Type B pancreatic cell (in vitro differentiated cells): Measurements from ENCODE around the gene KIF6. TPM values are rescaled to one million over a fixed set of nuclear protein-coding genes. Genes with fewer than 3 reads are reported as not detected.

Source experiments
- DNase-seq: peaks from one replicate; pipeline ENCODE4 v3.0.0; 2021; ENCODE audit warnings: mixed read lengths; ENCODE audit not compliant: unreplicated experiment; ENCODE audit errors: extremely low spot score
- H3K27ac Mint-ChIP-seq: 2 replicates; pipeline ENCODE4 v1.8.0; 2021; ENCODE audit warnings: mild to moderate bottlenecking, mixed read lengths
- H3K27me3 Mint-ChIP-seq: 2 replicates; pipeline ENCODE4 v1.8.0; 2021; ENCODE audit warnings: mixed read lengths
- H3K36me3 Mint-ChIP-seq: 2 replicates; pipeline ENCODE4 v1.8.0; 2021; ENCODE audit warnings: mixed read lengths
- H3K4me1 Mint-ChIP-seq: one replicate; pipeline ENCODE4 v1.8.0; 2021; ENCODE audit warnings: mixed read lengths; ENCODE audit not compliant: unreplicated experiment
- H3K4me3 Mint-ChIP-seq: 2 replicates; pipeline ENCODE4 v1.8.0; 2021; ENCODE audit warnings: mild to moderate bottlenecking, mixed read lengths
- H3K9me3 Mint-ChIP-seq: 2 replicates; pipeline ENCODE4 v1.8.0; 2021; ENCODE audit warnings: mixed read lengths
- CTCF ChIP-seq: fragments of 200-600 bp; sonication (generic); conservative IDR thresholded peaks from 2 replicates; pipeline ENCODE4 v1.5.0; 2021; ENCODE audit warnings: antibody characterized with exemption, mild to moderate bottlenecking
- total RNA-seq: library from RNA; stranded (reverse); gene quantifications from 2 replicates; pipeline ENCODE4 v1.2.1, GENCODE V29; 2021; ENCODE audit warnings: low replicate concordance

Gene KIF6
- total RNA-seq, 1 donor from 2014 or later, result 3.3 TPM

GRCh38 chr6:39593646-39594045 lies 131.6 kb downstream of the KIF6 start:
- Mint-ChIP-seq H3K27me3 (no peaks in the 10 kb centered on the region), H3K4me3 (no peak overlapping the region)
- no peak for TF ChIP-seq CTCF

GRCh38 chr6:39590871-39591393 lies 134.3 kb downstream of the KIF6 start:
- Mint-ChIP-seq H3K36me3 (no peaks in the 10 kb centered on the region), H3K4me3 (no peak overlapping the region), H3K4me1 (no peaks in the 10 kb centered on the region), H3K27me3 (no peaks in the 10 kb centered on the region), H3K27ac (no peak overlapping the region), H3K9me3 (no peaks in the 10 kb centered on the region)
- DNase-seq, result no peak
- no peak for TF ChIP-seq CTCF

More at GRCh38 chr6:39593646-39594045, 131.6 kb downstream of the KIF6 start:
- Mint-ChIP-seq H3K9me3 (no peaks in the 10 kb centered on the region), H3K27ac (no peak overlapping the region), H3K36me3 (no peaks in the 10 kb centered on the region), H3K4me1 (no peaks in the 10 kb centered on the region)
- DNase-seq, result no peak

GRCh38 chr6:39587080-39587479 lies 138.1 kb downstream of the KIF6 start:
- Mint-ChIP-seq H3K36me3 (no peaks in the 10 kb centered on the region), H3K27ac (no peak overlapping the region), H3K4me1 (no peaks in the 10 kb centered on the region), H3K4me3 (no peak overlapping the region), H3K9me3 (no peaks in the 10 kb centered on the region), H3K27me3 (no peaks in the 10 kb centered on the region)
- DNase-seq, result no peak
- no peak for TF ChIP-seq CTCF

- H3K4me1 Mint-ChIP-seq, result no peaks in the 10 kb centered on the region
- H3K27me3 Mint-ChIP-seq, result no peaks in the 10 kb centered on the region
- no peak for DNase-seq
- no peak overlapping the region for H3K4me3 Mint-ChIP-seq
- H3K9me3 Mint-ChIP-seq, result no peaks in the 10 kb centered on the region
- H3K36me3 Mint-ChIP-seq, result no peaks in the 10 kb centered on the region
- TF ChIP-seq CTCF, result no peak
- H3K27ac Mint-ChIP-seq, result no peak overlapping the region
Measured at GRCh38 chr6:39585641-39586040, 139.6 kb downstream of the KIF6 start.

- DNase-seq, result no peak
- H3K4me3 Mint-ChIP-seq, result no peak overlapping the region
- no peak for TF ChIP-seq CTCF
- no peak overlapping the region for H3K27ac Mint-ChIP-seq
- H3K9me3 Mint-ChIP-seq, result peaks cover 4% of the 10 kb centered on the region
- H3K36me3 Mint-ChIP-seq, result no peaks in the 10 kb centered on the region
- H3K4me1 Mint-ChIP-seq, result no peaks in the 10 kb centered on the region
- H3K27me3 Mint-ChIP-seq, result no peaks in the 10 kb centered on the region
Measured at GRCh38 chr6:39577446-39578165, 147.6 kb downstream of the KIF6 start.
